Lower leg skin (tissue), 4 donors: ENCODE measurements around the gene NSMCE1. TPM values are rescaled to one million over a fixed set of nuclear protein-coding genes. Genes with fewer than 3 reads are reported as not detected.

ENCODE experiments used
- DNase-seq, 2 donors: peaks; one replicate each; pipeline ENCODE4 v3.0.0-alpha.2; 2019; ENCODE audit warnings: low spot score in 2 of 2
- H3K4me3 ChIP-seq: fragments of 200-600 bp; sonication (generic); 2 replicates; pipeline ENCODE4 v1.5.1; 2017; ENCODE audit warnings: mild to moderate bottlenecking, low read depth; ENCODE audit not compliant: poor library complexity, severe bottlenecking
- POLR2A ChIP-seq, 2 donors: fragments of 450-650 bp; IDR thresholded peaks; one replicate each; pipeline ENCODE4 v1.6.1; 2016 to 2017; ENCODE audit warnings: antibody characterized with exemption in 2 of 2, mild to moderate bottlenecking in 1 of 2, moderate library complexity in 1 of 2
- WGBS, 2 donors: methylation state at CpG; one replicate each; pipeline ENCODE4 v1.1.5; 2018; 5-methylcytosine and 5-hydroxymethylcytosine counted together
- intact Hi-C: fragments of 100-400 bp; cut with DNase I; formaldehyde crosslinking; loops from one replicate; pipeline ENCODE4 v1.15.0; 2023; ENCODE audit warnings: low total_unique reads
- total RNA-seq, 4 donors: library from RNA; depleted of rRNA; stranded (reverse); fragments of >200 nt; gene quantifications; one replicate each; pipeline ENCODE4 v1.1.0, GENCODE V29; 2016
- TF ChIP-seq, protein P1 (sequence below), 3 donors: fragments of 450-650 bp; IDR thresholded peaks; one replicate each; pipeline ENCODE4 v1.5.1; 2016; ENCODE audit warnings: antibody characterized with exemption in 3 of 3, mild to moderate bottlenecking in 3 of 3, moderate library complexity in 2 of 3

The NSMCE1 gene
- total RNA-seq, 4 donors from 2014 or later, result 17.3 to 29.2 (median 21.1) TPM

GRCh38 chr16:27220527-27220926 is 48.0 kb downstream of the NSMCE1 start:
- no peak for DNase-seq
- intact Hi-C loops, result no loop called here
- no peak overlapping the region for H3K4me3 ChIP-seq
- 92 to 93% methylated on average over 8 of the region's 8 CpGs for WGBS, 2 donors
- TF ChIP-seq POLR2A (IDR thresholded peaks at IDR 0.05), result no peak
- TF ChIP-seq, protein P1, sequence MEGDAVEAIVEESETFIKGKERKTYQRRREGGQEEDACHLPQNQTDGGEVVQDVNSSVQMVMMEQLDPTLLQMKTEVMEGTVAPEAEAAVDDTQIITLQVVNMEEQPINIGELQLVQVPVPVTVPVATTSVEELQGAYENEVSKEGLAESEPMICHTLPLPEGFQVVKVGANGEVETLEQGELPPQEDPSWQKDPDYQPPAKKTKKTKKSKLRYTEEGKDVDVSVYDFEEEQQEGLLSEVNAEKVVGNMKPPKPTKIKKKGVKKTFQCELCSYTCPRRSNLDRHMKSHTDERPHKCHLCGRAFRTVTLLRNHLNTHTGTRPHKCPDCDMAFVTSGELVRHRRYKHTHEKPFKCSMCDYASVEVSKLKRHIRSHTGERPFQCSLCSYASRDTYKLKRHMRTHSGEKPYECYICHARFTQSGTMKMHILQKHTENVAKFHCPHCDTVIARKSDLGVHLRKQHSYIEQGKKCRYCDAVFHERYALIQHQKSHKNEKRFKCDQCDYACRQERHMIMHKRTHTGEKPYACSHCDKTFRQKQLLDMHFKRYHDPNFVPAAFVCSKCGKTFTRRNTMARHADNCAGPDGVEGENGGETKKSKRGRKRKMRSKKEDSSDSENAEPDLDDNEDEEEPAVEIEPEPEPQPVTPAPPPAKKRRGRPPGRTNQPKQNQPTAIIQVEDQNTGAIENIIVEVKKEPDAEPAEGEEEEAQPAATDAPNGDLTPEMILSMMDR (IDR thresholded peaks at IDR 0.05), result no peak

DNA sequence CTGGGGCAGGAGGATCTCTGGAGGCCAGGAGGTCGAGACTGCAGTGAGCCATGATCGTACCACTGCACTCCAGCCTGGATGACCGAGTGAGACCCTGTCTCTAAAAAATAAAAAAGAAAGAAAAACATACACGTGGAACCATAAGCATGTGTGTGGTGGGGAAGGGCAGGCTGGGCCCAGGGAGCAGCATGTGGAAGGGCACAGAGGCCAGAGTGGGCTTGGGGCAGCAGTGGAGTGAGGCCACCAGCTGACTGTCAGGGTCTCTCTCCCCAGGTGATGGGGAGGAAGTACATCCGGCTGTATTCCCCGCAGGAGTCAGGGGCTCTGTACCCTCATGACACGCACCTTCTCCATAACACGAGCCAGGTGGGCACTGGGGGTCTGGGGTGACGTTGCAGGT is 48.5 kb downstream of the NSMCE1 start:
- H3K4me3 ChIP-seq, result no peak overlapping the region
- intact Hi-C loops, result no loop called here
- TF ChIP-seq, protein P1 (IDR thresholded peaks at IDR 0.05), result no peak
- no peak for TF ChIP-seq POLR2A (IDR thresholded peaks at IDR 0.05)
- 93 to 94% methylated on average over 9 of the region's 9 CpGs for WGBS, 2 donors
- DNase-seq, result no peak

GRCh38 chr16:27219161-27219560 is 49.4 kb downstream of the NSMCE1 start:
- WGBS, 2 donors, result 51 to 75% methylated on average over 10 of the region's 10 CpGs

DNA sequence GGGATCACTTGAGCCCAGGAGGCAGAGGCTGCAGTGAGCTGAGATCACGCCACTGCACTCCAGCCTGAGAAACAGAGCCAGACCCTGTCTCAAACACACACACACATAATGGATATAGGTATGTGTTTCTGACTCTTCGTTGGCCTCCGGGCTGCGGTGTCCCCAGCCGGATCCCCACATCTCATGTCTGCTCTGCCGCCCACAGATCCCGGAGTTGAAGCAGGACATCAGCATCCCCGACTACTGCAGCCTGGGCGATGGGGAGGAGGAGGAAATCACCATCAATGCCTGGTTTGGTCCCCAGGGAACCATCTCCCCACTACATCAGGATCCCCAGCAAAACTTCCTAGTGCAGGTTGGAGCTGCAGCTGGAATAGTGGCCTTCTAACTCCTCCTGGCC is 49.8 kb downstream of the NSMCE1 start:
- H3K4me3 ChIP-seq, result no peak overlapping the region
- TF ChIP-seq, protein P1 (IDR thresholded peaks at IDR 0.05), result no peak
- TF ChIP-seq POLR2A (IDR thresholded peaks at IDR 0.05), result no peak
- no peak for DNase-seq
- WGBS, 2 donors, result 93 to 95% methylated on average over 8 to 9 of the region's 9 CpGs
- intact Hi-C loops, result no loop called here

More at GRCh38 chr16:27219161-27219560, 49.4 kb downstream of the NSMCE1 start:
- no peak for TF ChIP-seq POLR2A (IDR thresholded peaks at IDR 0.05)
- TF ChIP-seq, protein P1 (IDR thresholded peaks at IDR 0.05), result no peak
- intact Hi-C loops, result no loop called here
- H3K4me3 ChIP-seq, result no peak overlapping the region
- DNase-seq, result no peak

DNA sequence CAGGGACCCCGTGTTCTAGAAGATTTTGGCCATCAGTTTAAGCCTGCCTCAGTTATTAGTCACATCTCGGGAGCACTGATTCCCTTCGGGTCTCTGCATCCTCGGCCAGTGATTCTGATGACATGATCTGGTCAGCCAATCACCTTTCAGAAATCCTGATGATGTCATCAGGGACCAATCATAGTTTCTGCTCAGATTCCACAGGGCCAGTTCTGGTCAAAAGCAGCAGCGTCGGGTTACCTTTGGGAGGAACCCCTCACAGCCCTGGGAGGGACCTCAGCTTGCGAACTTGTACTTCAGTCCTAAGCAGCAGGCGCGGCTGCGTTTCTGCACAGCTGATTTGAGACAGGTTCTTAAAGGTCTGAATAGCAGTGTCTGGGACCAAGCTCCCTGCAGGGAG is 51.3 kb downstream of the NSMCE1 start:
- TF ChIP-seq, protein P1 (IDR thresholded peaks at IDR 0.05), result no peak
- TF ChIP-seq POLR2A (IDR thresholded peaks at IDR 0.05), result no peak
- H3K4me3 ChIP-seq, result no peak overlapping the region
- WGBS, 2 donors, result 78 to 81% methylated on average over 9 to 10 of the region's 10 CpGs
- no peak for DNase-seq
- intact Hi-C loops, result no loop called here

DNA sequence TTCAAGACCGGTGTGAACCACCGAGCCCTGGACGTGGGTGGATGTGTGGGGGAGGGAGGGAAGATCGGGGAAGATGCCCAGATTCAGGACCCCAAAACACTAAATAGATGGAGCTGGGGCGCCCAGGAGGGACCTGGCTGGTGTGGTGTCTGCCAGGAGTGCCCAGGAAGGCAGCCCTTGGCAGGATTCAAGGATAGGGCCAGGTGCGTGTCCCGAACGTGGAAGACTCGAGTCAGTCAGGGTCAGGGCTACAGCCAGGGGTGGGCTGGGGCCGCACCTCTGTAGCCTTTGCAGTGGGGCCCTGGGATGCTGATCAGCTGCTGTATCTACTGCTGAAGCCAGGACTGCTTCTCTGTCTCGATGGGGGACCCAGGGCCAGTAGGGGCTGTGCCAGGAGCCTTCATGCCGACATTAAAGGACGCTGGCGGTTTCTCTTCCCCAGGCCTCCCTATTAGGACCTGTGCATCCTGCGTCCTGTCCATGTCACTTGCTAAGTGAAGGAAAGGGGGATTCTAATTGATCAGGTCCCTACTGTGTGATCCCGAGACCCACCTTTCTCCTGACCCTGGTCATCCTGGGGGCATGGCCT is 52.2 kb downstream of the NSMCE1 start:
- no peak for TF ChIP-seq POLR2A (IDR thresholded peaks at IDR 0.05)
- TF ChIP-seq, protein P1 (IDR thresholded peaks at IDR 0.05), result no peak
- no peak overlapping the region for H3K4me3 ChIP-seq
- WGBS, 2 donors, result 93 to 94% methylated on average over 16 of the region's 16 CpGs
- DNase-seq, result no peak
- intact Hi-C loops, result no loop called here
